ENCODE results near the gene BTRC.
"Not testable (repeated sequence)": the region's sequence is repeated elsewhere in the genome, so short reads cannot be mapped to it uniquely, and the experiment has no call there.

The BTRC gene

GRCh38 chr10:101388676-101389276 lies 34.8 kb downstream of the BTRC start:
- no peak for DNase-seq

- not testable (repeated sequence) for DNase-seq
Measured at GRCh38 chr10:101389532-101389931, 35.6 kb downstream of the BTRC start.

GRCh38 chr10:101389986-101390531 lies 36.1 kb downstream of the BTRC start:
- no peak for DNase-seq

GRCh38 chr10:101393378-101393777 lies 39.4 kb downstream of the BTRC start:
- DNase-seq, result no peak

- DNase-seq, result no peak
Measured at GRCh38 chr10:101394524-101395133, 40.7 kb downstream of the BTRC start.

- DNase-seq, result no peak
Measured at GRCh38 chr10:101397140-101397539, 43.2 kb downstream of the BTRC start.

GRCh38 chr10:101400585-101400984 lies 46.6 kb downstream of the BTRC start:
- no peak for DNase-seq

- no peak for DNase-seq
Measured at GRCh38 chr10:101402711-101403110, 48.7 kb downstream of the BTRC start.

GRCh38 chr10:101403161-101403560 lies 49.2 kb downstream of the BTRC start:
- DNase-seq, result no peak

GRCh38 chr10:101405001-101405400 lies 51.0 kb downstream of the BTRC start:
- DNase-seq, result no peak

GRCh38 chr10:101411598-101411997 lies 57.6 kb downstream of the BTRC start:
- no peak for DNase-seq

- DNase-seq, result no peak
Measured at GRCh38 chr10:101414034-101414433, 60.1 kb downstream of the BTRC start.

- DNase-seq, result no peak
Measured at GRCh38 chr10:101415884-101416283, 61.9 kb downstream of the BTRC start.

GRCh38 chr10:101421967-101422366 lies 68.0 kb downstream of the BTRC start:
- not testable (repeated sequence) for DNase-seq

GRCh38 chr10:101425535-101425934 lies 71.6 kb downstream of the BTRC start:
- no peak for DNase-seq

- DNase-seq, result no peak
Measured at GRCh38 chr10:101428036-101428435, 74.1 kb downstream of the BTRC start.

GRCh38 chr10:101429423-101429822 lies 75.5 kb downstream of the BTRC start:
- DNase-seq, result no peak

- no peak for DNase-seq
Measured at GRCh38 chr10:101436302-101436701, 82.3 kb downstream of the BTRC start.

GRCh38 chr10:101438881-101439391 lies 85.0 kb downstream of the BTRC start:
- DNase-seq, result no peak

GRCh38 chr10:101441541-101442455 lies 87.8 kb downstream of the BTRC start:
- DNase-seq, result no peak

GRCh38 chr10:101442456-101442800 lies 88.5 kb downstream of the BTRC start:
- no peak for DNase-seq

GRCh38 chr10:101444058-101444898 lies 90.3 kb downstream of the BTRC start:
- DNase-seq, result no peak

- DNase-seq, result no peak
Measured at GRCh38 chr10:101446071-101446470, 92.1 kb downstream of the BTRC start.
